HG03045 (cell line): ENCODE measurements around the gene UFM1.
"Not testable (repeated sequence)": the region's sequence is repeated elsewhere in the genome, so short reads cannot be mapped to it uniquely, and the experiment has no call there.

Experiments used
- ATAC-seq: cut with Tn5 transposase; IDR thresholded peaks from one replicate; pipeline ENCODE4 v1.9.1; 2021; ENCODE audit warnings: mild to moderate bottlenecking, moderate library complexity; ENCODE audit not compliant: unreplicated experiment

UFM1 gene

DNA sequence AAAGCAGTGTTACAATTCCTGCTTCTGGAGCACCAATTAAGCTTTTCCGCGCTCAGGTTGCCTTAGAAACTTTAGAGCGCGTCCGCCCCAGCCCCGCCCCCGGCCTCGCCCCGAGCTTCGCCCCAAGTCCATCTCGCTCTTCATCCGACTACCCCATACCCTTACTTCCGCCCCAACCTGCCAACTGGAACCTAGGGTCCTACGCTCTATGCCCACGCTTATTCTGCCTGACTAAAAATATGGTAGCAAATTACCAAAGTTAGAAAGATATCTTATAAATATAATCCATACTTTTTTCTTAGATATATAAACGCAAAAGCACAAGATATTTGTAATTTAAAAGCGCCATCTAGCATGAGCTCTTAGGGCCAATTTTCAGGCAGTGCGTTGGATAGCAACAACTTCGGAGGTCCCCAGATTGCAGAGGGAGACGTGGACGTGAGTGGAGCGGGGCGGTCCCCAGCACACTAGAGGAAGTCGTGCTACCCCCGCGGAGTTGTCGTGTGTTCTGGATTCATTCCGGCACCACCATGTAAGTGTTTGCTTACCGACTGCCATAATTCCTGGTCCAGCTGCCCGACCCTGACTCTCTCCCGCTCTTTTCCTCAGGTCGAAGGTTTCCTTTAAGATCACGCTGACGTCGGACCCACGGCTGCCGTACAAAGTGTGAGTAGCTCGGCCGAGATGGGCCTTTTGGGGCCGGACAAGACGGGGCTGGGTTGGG, at the start of gene UFM1:
Gene UFM1 (plus strand): TSS at position 462 of the 724 bp plus-strand sequence. CDS start 69 bp downstream, at position 531.
- peak; percentile 96 for ATAC-seq

DNA sequence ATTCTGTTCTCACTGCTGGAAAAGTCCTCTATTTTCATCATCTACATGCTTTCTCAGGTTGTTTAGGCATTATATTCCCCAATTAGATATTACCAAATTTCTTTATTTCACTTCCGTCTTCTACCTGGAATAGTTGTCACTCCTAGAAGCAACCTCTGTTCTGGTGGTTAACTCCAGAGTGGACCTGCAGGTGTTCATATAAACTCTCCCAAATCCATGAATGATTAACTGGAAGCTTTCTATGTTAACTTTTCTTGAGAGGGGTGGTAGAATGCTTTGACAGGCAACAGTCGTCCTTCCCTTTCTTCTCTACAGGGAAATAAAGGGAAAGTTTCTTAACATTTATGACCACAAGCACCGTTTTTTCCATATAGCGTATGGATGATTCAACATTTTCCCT, 48.4 kb upstream of the UFM1 start:
- no peak for ATAC-seq

- no peak for ATAC-seq
Observed at GRCh38 chr13:38303816-38304320, 45.8 kb upstream of the UFM1 start.

DNA sequence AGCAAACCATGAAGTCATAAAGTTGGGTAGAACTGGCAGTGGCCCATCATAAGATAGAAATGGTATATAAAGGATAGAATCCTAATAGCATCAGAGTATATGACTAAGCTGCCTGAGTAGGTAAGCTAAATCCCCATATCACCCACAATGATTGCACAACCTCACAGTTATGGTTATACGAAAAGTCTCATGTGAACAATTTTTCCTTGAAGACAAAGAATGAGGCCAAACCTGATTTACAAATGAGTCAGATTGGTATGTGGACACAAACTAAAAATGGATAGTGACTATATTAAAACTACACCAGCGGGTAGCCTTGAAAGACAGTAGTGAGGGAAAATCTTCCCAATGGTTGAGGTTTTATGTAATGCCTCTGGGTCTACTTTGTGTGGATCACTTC, 40.9 kb upstream of the UFM1 start:
- ATAC-seq: no peak

GRCh38 chr13:38309397-38309796, 40.3 kb upstream of the UFM1 start:
- ATAC-seq: no peak

DNA sequence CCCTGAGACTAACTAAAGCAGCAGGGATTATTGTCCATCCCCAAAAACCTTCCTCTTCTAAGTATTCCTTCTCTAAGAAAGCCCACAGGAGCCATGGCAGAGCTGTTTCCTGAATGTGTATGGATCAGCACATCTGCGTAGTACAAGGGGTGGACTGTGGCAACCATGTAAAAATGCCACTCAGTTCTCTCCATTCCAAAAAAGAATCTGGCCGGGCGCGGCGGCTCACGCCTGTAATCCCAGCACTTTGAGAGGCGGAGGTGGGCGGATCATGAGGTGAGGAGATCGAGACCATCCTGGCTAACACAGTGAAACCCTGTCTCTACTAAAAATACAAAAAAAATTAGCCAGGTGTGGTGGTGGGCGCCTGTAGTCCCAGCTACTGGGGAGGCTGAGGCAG, 38.5 kb upstream of the UFM1 start:
- ATAC-seq: not testable (repeated sequence)

DNA sequence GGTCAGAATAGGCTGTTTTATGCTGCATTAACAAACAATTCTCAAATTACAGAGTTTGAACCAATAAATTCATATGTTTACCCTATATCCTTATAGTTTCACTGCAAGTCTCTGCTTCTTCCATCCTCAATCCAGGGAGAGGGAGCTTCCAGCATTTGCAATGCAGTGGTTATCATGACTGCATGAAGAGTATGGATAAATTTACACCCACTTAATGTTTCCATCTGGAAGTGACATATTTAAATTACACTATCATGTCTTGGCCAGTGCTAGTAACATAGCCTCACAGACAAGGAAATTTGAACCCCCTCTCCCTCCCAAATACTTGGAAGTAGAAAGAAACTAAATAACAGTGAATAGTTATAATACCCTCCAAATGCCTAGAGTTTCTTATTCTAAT, 33.5 kb upstream of the UFM1 start:
- ATAC-seq: no peak

GRCh38 chr13:38321654-38322053, 28.0 kb upstream of the UFM1 start:
- no peak for ATAC-seq

DNA sequence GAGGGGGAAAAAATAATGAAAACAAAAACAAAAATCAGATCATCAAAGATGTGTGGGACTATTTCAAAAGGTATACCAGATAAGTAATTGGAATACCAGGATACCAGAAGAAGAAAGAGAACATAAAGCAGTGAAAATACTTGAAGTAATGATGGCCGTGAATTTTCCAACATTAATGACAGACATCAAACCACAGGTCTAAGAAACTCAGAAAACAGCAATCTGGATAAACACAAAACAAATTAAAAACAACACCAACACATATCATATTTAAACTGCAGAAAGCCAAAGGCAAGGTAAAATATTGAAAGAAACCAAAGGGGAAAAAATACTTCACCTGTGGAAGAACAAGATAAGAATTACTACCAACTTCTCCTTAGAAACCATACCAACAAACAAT, 24.2 kb upstream of the UFM1 start:
- no peak for ATAC-seq

DNA sequence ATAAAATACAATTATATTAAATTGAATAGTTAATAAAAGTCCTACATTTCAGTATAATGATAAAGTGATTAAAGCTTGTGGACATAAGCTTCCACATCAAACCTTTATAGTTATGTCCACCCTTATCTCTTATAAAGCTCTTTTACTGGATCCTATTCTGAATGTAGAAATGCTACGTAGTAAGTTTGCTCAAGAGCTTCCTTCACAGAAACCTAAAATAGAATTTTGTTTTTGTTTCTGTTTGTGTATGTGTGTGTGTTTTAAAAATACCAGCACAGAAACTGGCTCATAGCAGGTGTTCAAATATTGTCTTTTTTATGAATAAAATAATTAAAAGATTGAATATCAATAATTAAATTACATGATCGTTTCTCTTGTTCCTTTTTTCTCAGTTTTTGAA, 21.0 kb upstream of the UFM1 start:
- ATAC-seq: no peak

DNA sequence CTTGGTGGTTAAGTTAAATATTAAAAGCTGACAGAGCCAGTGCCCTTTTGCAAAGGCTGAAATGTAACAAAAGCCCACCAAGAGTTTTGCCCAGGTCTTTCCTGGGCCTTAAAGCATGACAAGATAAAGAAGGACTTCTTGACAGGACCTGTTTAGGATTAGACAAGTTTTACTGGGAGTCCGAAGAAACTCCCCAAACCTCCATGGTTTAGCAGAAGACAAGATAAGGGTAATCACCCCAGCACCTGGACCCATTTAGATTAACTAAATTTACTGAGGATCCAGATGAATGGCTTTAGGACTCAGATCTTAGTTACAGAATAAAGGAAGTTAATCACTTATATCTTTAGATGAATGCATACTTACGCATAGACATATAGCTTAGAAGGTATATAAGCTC, 14.8 kb upstream of the UFM1 start:
- no peak for ATAC-seq

DNA sequence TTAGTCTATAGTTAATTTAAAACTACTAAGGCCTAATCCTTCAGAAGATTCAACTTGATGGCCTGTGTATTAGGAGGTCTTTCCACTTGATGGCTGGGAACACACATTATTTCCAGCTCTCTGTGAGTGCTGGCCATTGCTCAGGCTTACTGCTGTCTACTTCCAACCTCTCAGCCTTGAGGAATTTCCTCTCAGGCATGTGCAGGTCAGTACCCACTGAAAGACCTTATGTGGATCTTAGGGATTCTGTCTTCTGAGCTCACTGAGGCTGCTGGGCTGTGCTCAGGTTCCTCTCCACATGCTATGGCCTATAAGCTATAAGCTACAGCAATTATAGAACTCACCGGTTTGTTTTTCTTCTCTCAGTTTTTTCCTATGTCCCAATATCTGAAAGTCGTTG, 11.6 kb upstream of the UFM1 start:
- ATAC-seq: no peak

- ATAC-seq: no peak
Observed at GRCh38 chr13:38340624-38341023, 9.0 kb upstream of the UFM1 start.

DNA sequence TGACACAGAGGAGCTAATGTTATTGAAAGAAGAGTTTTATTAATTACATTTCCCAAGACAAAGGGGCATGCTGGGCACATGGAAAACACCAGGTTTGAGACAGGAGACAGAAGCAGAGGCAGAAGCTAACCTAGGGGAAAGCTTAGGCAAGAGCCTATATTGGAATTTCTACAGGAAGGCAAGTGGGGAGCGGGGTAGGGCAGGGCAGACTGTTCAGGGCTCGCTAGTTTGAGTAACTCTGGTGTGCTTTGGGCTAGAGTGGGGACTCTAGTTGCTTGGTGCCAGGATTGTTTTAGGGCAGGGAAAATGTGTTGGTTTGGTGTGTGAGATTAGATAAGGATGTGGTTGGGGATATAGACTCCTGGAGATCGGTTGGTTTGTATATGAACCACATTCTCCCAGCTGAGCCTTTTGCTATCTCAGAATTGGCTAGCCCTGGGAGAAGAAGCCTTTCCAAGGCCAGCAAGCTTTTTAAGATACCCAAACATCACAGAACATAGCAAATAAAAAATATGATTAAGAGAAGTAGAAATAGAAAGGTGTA, 8.4 kb upstream of the UFM1 start:
- ATAC-seq: no peak

DNA sequence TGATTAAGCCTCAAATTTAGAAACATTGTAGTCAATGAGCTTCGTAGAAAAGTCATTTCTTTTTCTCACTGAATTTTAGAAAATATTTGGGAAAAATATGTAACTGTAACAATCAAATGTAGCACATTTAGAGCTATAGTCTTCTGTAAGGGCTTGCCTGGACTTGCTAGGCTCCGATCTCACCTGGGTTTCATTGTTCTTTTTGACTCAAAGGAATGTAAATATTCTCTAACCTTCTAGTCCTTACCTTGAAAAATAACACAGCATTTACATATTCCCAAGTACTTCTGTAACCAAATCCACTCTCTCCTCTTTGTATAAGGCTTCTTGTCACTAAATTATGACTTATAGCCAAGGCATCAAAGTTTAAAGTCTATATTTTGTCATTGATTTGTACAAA, 2.9 kb upstream of the UFM1 start:
- ATAC-seq: no peak

DNA sequence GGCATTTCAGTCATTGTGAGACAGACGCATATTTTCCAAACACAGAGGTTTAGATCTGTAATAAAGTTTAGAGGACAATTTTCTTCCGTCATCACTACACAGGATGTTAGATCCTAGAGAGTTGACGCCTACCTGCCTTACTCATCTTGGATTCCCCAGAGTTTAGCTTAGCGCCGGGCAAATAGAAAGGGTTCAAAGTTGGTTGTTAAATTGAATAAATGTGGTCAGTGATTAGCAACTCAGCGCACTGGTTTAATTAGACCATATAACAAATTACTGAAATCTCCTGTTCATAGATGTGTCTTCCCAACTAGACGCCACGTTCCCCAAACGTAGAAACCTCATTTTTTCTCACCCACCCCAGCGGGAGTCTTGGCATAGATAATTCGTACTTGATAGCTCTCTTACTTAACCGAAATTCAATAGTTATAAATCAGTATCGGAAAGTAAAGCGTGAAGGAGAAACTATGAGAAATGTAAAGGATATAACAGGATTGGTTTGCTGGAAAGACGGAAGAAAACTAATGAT, 726 bp upstream of the UFM1 start:
- peak; percentile 15 for ATAC-seq

- peak; percentile 39 for ATAC-seq
Observed at GRCh38 chr13:38350114-38350617, 515 bp downstream of the UFM1 start.

DNA sequence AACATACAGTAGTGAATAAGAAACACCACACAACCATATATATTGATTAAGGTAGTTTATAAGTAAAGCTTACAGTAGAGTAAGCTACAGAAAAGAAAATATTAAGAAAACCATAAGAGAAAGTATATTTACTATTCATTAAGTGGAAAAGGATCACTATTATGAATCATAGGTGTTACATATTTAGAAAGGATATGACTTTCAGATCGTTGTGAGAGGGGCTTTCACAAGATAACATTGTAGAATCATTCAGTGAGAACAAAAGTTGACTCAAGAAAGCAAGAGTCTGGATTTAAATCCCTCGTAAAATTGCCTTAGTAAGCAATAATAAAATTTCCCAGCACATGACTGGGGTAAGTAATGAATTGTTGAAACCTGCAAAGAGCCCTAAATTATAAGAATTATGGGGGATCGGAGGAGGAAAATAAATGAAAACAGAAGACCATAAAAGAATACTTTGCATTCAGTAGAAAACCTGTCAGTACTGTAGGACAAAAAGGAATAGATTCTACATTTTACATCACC, 6.0 kb downstream of the UFM1 start:
- ATAC-seq: no peak

DNA sequence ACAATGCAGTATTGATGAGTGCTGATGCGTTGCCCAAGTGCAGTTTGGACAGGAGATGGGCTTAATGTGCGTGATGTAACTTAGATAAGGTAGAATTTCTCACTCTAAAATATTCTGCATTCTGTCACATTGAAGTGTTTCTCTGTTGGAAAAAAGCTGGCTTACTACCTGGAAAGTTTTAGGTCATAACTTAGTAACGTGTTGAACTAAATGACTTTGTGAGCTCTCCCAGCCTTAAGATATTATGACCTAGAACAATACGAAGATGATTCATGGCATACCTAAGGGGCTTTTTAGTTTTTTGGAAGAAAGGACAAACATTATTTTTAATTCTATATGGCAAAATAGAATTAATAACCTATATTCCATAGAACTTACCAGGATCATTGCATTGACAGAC, 9.0 kb downstream of the UFM1 start:
- no peak for ATAC-seq

DNA sequence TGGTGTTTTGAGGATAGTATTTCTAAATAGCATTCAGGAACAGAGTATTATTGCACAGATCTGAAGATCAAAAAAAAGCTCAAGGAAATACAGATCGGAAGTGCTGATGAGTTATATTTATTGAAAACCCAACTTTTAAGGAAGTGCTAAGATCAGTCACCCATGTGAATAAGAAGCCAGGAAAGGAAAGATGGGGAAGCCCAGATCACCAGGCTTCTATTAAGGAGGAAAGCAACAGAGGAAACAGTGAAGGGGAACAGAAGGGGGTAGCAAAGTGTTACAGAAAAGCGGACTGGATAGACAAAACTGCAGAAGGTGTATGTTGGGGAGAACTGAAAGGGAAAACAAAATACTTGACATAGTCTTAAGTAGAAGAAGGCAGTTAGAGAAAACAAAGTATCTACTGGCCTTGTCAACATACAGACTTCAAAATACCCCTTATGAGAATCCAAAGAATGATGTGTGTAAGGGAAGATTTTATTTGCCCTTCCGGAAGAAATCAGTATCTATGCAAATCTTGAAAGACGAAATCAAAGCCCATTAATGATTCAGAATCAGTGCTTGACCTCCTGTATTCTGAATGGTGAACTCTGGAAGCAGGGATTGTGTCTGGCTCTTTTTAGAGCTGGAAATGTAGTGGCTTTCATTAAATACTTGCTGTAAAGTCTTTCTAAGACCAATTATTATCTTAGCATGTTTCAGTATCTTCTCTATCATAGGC, 12.1 kb downstream of the UFM1 start:
- no peak for ATAC-seq

GRCh38 chr13:38363219-38363618, 13.6 kb downstream of the UFM1 start:
- ATAC-seq: no peak
